Measurements from ENCODE around the gene ANKRD28. TPM values are rescaled to one million over a fixed set of nuclear protein-coding genes. Genes with fewer than 3 reads are reported as not detected.

Gene ANKRD28
- total and polyA plus RNA-seq, 2 of the 13 experiments (the other 11 are each of a cell fraction or from before 2014, with no cell fraction given), result 21.0 to 28.9 TPM

DNA sequence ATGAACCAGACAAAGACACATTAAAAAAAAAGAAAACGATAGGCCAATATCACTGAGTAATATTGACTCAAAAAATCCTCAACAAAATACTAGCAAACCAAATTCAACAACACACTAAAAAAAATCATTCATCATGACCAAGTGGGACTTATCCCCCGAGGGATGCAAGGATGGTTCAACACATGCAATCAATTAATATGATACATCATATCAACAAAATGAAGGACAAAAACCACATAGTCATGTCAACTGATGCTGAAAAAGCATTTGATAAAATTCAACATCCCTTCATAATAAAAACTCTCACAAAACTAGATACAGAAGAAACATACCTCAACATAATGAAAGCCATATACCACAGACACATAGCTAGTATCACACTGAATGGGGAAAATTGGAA is 41.8 kb upstream of the ANKRD28 start (continued):
- no peak for TF ChIP-seq SNAPC2 (CRISPR knock-in tag; IDR thresholded peaks at IDR 0.05)

DNA sequence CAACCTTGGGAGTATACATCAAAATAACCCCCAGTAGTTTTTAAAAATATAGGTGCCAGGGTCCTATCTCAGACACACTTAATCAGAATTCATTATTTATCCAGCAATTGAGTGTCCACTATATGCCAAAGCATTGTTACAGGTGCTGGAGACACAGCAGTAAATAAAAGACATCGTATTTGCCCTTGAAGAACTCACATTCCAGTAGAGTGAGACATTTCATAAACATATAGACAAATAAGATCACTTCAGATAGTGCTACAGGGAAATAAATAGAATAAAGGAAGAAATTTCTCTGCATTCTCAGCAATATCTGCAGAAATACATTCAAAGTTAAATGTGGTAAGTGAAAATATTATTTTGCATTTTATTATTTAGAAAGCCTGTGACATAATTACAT is 34.1 kb upstream of the ANKRD28 start:
- CTCF ChIA-PET (ENCODE audit: low intra/inter-chr PET ratio, low total read pairs), result no interaction called here
- POLR2A ChIA-PET, result no interaction called here
- intact Hi-C loops (cut with micrococcal nuclease; ENCODE audit: unreplicated experiment) (no loop called here), in situ Hi-C loops (cut with HindIII; ENCODE audit: extremely low pct_ligation_motif_present, low pct_unique_long_range_greater_than_20kb) (no loop called here)
- Histone ChIP-seq H2AFZ (ENCODE audit: low read length) (no peak overlapping the region), H3K79me2 (ENCODE audit: insufficient read depth, low read length) (peaks cover 65% of the 10 kb centered on the region), H3K36me3 (replicated peaks in 1 of 2; ENCODE audit: control insufficient read depth in 1 of 2, insufficient read depth in 2 of 2, low read length in 2 of 2) (0 out of 5 replicates have a peak, but pooled peaks cover 0 to 2% of the 10 kb centered on the region in 2 experiments), H3K27ac (ENCODE audit: extremely low read length, insufficient read depth, low read length) (no peak overlapping the region), H3K9me3 (ENCODE audit: low read length) (no peaks in the 10 kb centered on the region), H3K4me2 (ENCODE audit: low read depth, low read length) (no peak overlapping the region), H3K4me1 (ENCODE audit: insufficient read depth, low read length) (no peaks in the 10 kb centered on the region), H3K27me3 (ENCODE audit: control insufficient read depth in 1 of 2, insufficient read depth in 2 of 2, low read length in 2 of 2) (no peaks in the 10 kb centered on the region), H3K4me3 (replicated peaks in 1 of 3; ENCODE audit: insufficient read depth in 1 of 3, low read depth in 2 of 3, low read length in 3 of 3) (no peak overlapping the region), H4K20me1 (ENCODE audit: insufficient read depth, low read length) (peaks cover 15% of the 10 kb centered on the region; the same call in 1 of the 2 replicates), H3K9ac (ENCODE audit: insufficient read depth, low read depth, low read length) (no peak overlapping the region)
- no peak for DNase-seq (ENCODE audit: low spot score)
- WGBS (ENCODE audit: low lambda C conversion rate), result 63% methylated on average over 1 of the region's 1 CpG
- no peak for FAIRE-seq
- ATAC-seq, result no peak
- no TSS peak for BruUV-seq (replicated peaks)
- TF ChIP-seq MXI1 (IDR thresholded peaks at IDR 0.05; ENCODE audit: borderline replicate concordance, low read depth, low read length) (no peak), ISX (CRISPR knock-in tag; conservative IDR thresholded peaks at IDR 0.05) (no peak), HMG20B (CRISPR knock-in tag; conservative IDR thresholded peaks at IDR 0.05) (no peak), GPN1 (CRISPR knock-in tag; IDR thresholded peaks at IDR 0.05; ENCODE audit: borderline replicate concordance) (no peak), HOXA7 (CRISPR knock-in tag; IDR thresholded peaks at IDR 0.05) (no peak), ARID2 (CRISPR knock-in tag; IDR thresholded peaks at IDR 0.05; ENCODE audit: borderline replicate concordance) (no peak), NCOR1 (IDR thresholded peaks at IDR 0.05; ENCODE audit: borderline replicate concordance, low read length) (no peak)
- TF ChIP-seq, protein P1, sequence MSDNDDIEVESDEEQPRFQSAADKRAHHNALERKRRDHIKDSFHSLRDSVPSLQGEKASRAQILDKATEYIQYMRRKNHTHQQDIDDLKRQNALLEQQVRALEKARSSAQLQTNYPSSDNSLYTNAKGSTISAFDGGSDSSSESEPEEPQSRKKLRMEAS (IDR thresholded peaks at IDR 0.05), result no peak
- TF ChIP-seq, protein P2, sequence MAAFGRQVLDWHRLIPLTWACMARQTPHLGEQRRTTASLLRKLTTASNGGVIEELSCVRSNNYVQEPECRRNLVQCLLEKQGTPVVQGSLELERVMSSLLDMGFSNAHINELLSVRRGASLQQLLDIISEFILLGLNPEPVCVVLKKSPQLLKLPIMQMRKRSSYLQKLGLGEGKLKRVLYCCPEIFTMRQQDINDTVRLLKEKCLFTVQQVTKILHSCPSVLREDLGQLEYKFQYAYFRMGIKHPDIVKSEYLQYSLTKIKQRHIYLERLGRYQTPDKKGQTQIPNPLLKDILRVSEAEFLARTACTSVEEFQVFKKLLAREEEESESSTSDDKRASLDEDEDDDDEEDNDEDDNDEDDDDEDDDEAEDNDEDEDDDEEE (CRISPR knock-in tag; IDR thresholded peaks at IDR 0.05), result no peak
- TF ChIP-seq, protein P3, sequence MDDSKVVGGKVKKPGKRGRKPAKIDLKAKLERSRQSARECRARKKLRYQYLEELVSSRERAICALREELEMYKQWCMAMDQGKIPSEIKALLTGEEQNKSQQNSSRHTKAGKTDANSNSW (CRISPR knock-in tag; IDR thresholded peaks at IDR 0.05; ENCODE audit: borderline replicate concordance), result no peak
- TF ChIP-seq, protein P4, sequence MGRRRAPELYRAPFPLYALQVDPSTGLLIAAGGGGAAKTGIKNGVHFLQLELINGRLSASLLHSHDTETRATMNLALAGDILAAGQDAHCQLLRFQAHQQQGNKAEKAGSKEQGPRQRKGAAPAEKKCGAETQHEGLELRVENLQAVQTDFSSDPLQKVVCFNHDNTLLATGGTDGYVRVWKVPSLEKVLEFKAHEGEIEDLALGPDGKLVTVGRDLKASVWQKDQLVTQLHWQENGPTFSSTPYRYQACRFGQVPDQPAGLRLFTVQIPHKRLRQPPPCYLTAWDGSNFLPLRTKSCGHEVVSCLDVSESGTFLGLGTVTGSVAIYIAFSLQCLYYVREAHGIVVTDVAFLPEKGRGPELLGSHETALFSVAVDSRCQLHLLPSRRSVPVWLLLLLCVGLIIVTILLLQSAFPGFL (CRISPR knock-in tag; IDR thresholded peaks at IDR 0.05), result no peak
- TF ChIP-seq, protein P5, sequence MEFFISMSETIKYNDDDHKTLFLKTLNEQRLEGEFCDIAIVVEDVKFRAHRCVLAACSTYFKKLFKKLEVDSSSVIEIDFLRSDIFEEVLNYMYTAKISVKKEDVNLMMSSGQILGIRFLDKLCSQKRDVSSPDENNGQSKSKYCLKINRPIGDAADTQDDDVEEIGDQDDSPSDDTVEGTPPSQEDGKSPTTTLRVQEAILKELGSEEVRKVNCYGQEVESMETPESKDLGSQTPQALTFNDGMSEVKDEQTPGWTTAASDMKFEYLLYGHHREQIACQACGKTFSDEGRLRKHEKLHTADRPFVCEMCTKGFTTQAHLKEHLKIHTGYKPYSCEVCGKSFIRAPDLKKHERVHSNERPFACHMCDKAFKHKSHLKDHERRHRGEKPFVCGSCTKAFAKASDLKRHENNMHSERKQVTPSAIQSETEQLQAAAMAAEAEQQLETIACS (CRISPR knock-in tag; IDR thresholded peaks at IDR 0.05), result no peak
- TF ChIP-seq, protein P6, sequence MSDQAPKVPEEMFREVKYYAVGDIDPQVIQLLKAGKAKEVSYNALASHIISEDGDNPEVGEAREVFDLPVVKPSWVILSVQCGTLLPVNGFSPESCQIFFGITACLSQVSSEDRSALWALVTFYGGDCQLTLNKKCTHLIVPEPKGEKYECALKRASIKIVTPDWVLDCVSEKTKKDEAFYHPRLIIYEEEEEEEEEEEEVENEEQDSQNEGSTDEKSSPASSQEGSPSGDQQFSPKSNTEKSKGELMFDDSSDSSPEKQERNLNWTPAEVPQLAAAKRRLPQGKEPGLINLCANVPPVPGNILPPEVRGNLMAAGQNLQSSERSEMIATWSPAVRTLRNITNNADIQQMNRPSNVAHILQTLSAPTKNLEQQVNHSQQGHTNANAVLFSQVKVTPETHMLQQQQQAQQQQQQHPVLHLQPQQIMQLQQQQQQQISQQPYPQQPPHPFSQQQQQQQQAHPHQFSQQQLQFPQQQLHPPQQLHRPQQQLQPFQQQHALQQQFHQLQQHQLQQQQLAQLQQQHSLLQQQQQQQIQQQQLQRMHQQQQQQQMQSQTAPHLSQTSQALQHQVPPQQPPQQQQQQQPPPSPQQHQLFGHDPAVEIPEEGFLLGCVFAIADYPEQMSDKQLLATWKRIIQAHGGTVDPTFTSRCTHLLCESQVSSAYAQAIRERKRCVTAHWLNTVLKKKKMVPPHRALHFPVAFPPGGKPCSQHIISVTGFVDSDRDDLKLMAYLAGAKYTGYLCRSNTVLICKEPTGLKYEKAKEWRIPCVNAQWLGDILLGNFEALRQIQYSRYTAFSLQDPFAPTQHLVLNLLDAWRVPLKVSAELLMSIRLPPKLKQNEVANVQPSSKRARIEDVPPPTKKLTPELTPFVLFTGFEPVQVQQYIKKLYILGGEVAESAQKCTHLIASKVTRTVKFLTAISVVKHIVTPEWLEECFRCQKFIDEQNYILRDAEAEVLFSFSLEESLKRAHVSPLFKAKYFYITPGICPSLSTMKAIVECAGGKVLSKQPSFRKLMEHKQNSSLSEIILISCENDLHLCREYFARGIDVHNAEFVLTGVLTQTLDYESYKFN (CRISPR knock-in tag; conservative IDR thresholded peaks at IDR 0.05), result no peak

Data from HepG2 (cell line).